Trophoblast cell (in vitro differentiated cells and primary cell): ENCODE measurements around the gene CUX1.
A peak's percentile ranks its signal among the peaks of the same experiment; 100 is the strongest.

Source experiments
- DNase-seq, 2 donors: peaks; one replicate each; pipeline ENCODE4 v3.0.0-alpha.2; 2016
- H2AFZ ChIP-seq: 2 replicates; pipeline ENCODE4 v1.6.1; 2013; ENCODE audit warnings: low read length, moderate library complexity, mild to moderate bottlenecking; ENCODE audit not compliant: insufficient read depth, poor library complexity
- H2AK5ac ChIP-seq: 2 replicates; pipeline ENCODE4 v1.6.1; 2013; ENCODE audit warnings: mild to moderate bottlenecking, low read length
- H2BK120ac ChIP-seq: 2 replicates; pipeline ENCODE4 v1.6.1; 2013; ENCODE audit warnings: low read length, mild to moderate bottlenecking, moderate library complexity; ENCODE audit not compliant: insufficient read depth, poor library complexity
- H2BK12ac ChIP-seq: 2 replicates; pipeline ENCODE4 v1.6.1; 2013; ENCODE audit warnings: mild to moderate bottlenecking, low read length, moderate library complexity
- H2BK5ac ChIP-seq: 2 replicates; pipeline ENCODE4 v1.6.1; 2013; ENCODE audit warnings: low read length, low read depth, moderate library complexity, mild to moderate bottlenecking; ENCODE audit not compliant: poor library complexity
- H3K14ac ChIP-seq: 2 replicates; pipeline ENCODE4 v1.6.1; 2013; ENCODE audit warnings: mild to moderate bottlenecking, low read length
- H3K18ac ChIP-seq: 2 replicates; pipeline ENCODE4 v1.6.1; 2013; ENCODE audit warnings: mild to moderate bottlenecking, low read length
- H3K23ac ChIP-seq: 2 replicates; pipeline ENCODE4 v1.6.1; 2013; ENCODE audit warnings: low read length
- H3K27ac ChIP-seq: 2 replicates; pipeline ENCODE4 v1.5.1; 2013; ENCODE audit warnings: low read depth, mild to moderate bottlenecking, inconsistent platforms, low read length, moderate library complexity
- H3K27me3 ChIP-seq: 2 replicates; pipeline ENCODE4 v1.6.1; 2013; ENCODE audit warnings: inconsistent platforms, mild to moderate bottlenecking, low read length, moderate library complexity; ENCODE audit not compliant: insufficient read depth
- H3K36me3 ChIP-seq, 2 experiments: 1 replicate in 1 of 2; 2 replicates in 1 of 2; pipeline ENCODE4 v1.6.1; 2013; ENCODE audit warnings: low read length in 2 of 2, mild to moderate bottlenecking in 2 of 2, moderate library complexity in 1 of 2; ENCODE audit not compliant: insufficient read depth in 2 of 2, control insufficient read depth in 1 of 2
- H3K4ac ChIP-seq: 2 replicates; pipeline ENCODE4 v1.6.1; 2013; ENCODE audit warnings: low read depth, mild to moderate bottlenecking, low read length, moderate library complexity
- H3K4me1 ChIP-seq, 2 experiments: 1 replicate in 1 of 2; 2 replicates in 1 of 2; pipeline ENCODE4 v1.6.1; 2013; ENCODE audit warnings: low read length in 2 of 2, mild to moderate bottlenecking in 2 of 2, moderate library complexity in 1 of 2; ENCODE audit not compliant: insufficient read depth in 2 of 2, control insufficient read depth in 1 of 2
- H3K4me2 ChIP-seq: 2 replicates; pipeline ENCODE4 v1.6.1; 2013; ENCODE audit warnings: inconsistent platforms, mild to moderate bottlenecking, low read length, moderate library complexity
- H3K4me3 ChIP-seq: 2 replicates; pipeline ENCODE4 v1.5.1; 2013; ENCODE audit warnings: mild to moderate bottlenecking, low read depth, low read length, inconsistent platforms
- H3K79me1 ChIP-seq: one replicate; pipeline ENCODE4 v1.6.1; 2013; ENCODE audit warnings: low read length
- H3K79me2 ChIP-seq: 2 replicates; pipeline ENCODE4 v1.6.1; 2013; ENCODE audit warnings: low read length, mild to moderate bottlenecking; ENCODE audit not compliant: control insufficient read depth, insufficient read depth, poor library complexity
- H3K9ac ChIP-seq: 2 replicates; pipeline ENCODE4 v1.6.1; 2013; ENCODE audit warnings: mild to moderate bottlenecking, low read length
- H3K9me3 ChIP-seq: 2 replicates; pipeline ENCODE4 v1.6.1; 2013; ENCODE audit warnings: low read depth, mild to moderate bottlenecking, control low read depth, inconsistent platforms, low read length; ENCODE audit not compliant: insufficient read depth
- H4K12ac ChIP-seq: 2 replicates; pipeline ENCODE4 v1.6.1; 2013; ENCODE audit warnings: low read depth, mild to moderate bottlenecking, low read length, moderate library complexity
- H4K8ac ChIP-seq: 2 replicates; pipeline ENCODE4 v1.6.1; 2013; ENCODE audit warnings: low read depth, mild to moderate bottlenecking, low read length, moderate library complexity
- H4K91ac ChIP-seq: one replicate; pipeline ENCODE4 v1.6.1; 2013; ENCODE audit warnings: low read depth, mild to moderate bottlenecking, low read length, moderate library complexity
- WGBS: extraction: QIAGEN DNeasy Blood & Tissue Kit; methylation state at CpG from one replicate; pipeline ENCODE4 v1.1.7; 2013; ENCODE audit warnings: missing lambda C conversion rate; ENCODE audit not compliant: insufficient read length, insufficient coverage; ENCODE audit errors: extremely low coverage; 5-methylcytosine and 5-hydroxymethylcytosine counted together

The CUX1 gene

GRCh38 chr7:102258749-102259107 lies 441.3 kb downstream of the CUX1 start:
- no peak overlapping the region for H3K4me2 ChIP-seq
- peaks cover 6% of the 10 kb centered on the region for H3K9me3 ChIP-seq
- WGBS, result no CpG with 5 or more reads among the region's 12 CpGs
- no peak overlapping the region for H3K18ac ChIP-seq
- H2AFZ ChIP-seq, result no peak overlapping the region
- H3K79me1 ChIP-seq, result no peaks in the 10 kb centered on the region
- no peaks in the 10 kb centered on the region for H3K27me3 ChIP-seq
- H3K36me3 ChIP-seq, result peaks cover under 1 to 4% of the 10 kb centered on the region in 2 experiments
- no peak overlapping the region for H3K23ac ChIP-seq
- H3K4me3 ChIP-seq, result no peak overlapping the region
- no peak overlapping the region for H3K4ac ChIP-seq
- H4K8ac ChIP-seq, result no peak overlapping the region
- no peaks in the 10 kb centered on the region for H3K79me2 ChIP-seq
- no peak overlapping the region for H4K91ac ChIP-seq
- no peak overlapping the region for H4K12ac ChIP-seq
- no peak overlapping the region for H2BK5ac ChIP-seq
- H3K9ac ChIP-seq, result no peak overlapping the region
- no peak overlapping the region for H2BK12ac ChIP-seq
- no peak overlapping the region for H3K14ac ChIP-seq
- H2AK5ac ChIP-seq, result no peak overlapping the region
- DNase-seq, result no peak
- no peak overlapping the region for H2BK120ac ChIP-seq
- H3K4me1 ChIP-seq, result peaks cover 2 to 6% of the 10 kb centered on the region in 2 experiments
- no peak overlapping the region for H3K27ac ChIP-seq

- Histone ChIP-seq H3K14ac (no peak overlapping the region), H3K23ac (no peak overlapping the region), H2AK5ac (no peak overlapping the region), H2BK120ac (no peak overlapping the region), H3K79me1 (no peaks in the 10 kb centered on the region), H3K9ac (no peak overlapping the region), H4K91ac (no peak overlapping the region), H2AFZ (no peak overlapping the region), H3K27ac (no peak overlapping the region), H3K4me2 (no peak overlapping the region), H3K4ac (no peak overlapping the region), H3K79me2 (no peaks in the 10 kb centered on the region), H2BK12ac (no peak overlapping the region), H3K36me3 (no peaks in the 10 kb centered on the region), H4K12ac (no peak overlapping the region), H3K4me3 (no peak overlapping the region), H3K9me3 (peaks cover 8% of the 10 kb centered on the region), H3K18ac (no peak overlapping the region), H3K27me3 (no peaks in the 10 kb centered on the region), H4K8ac (no peak overlapping the region), H2BK5ac (no peak overlapping the region), H3K4me1 (peaks cover 2 to 6% of the 10 kb centered on the region in 2 experiments)
- peak; percentile 49 to 50 for DNase-seq
- WGBS, result no CpG with 5 or more reads among the region's 9 CpGs
Observed at GRCh38 chr7:102260856-102261255, 443.4 kb downstream of the CUX1 start.

GRCh38 chr7:102261451-102261850 lies 444.0 kb downstream of the CUX1 start:
- Histone ChIP-seq H4K91ac (no peak overlapping the region), H3K27ac (no peak overlapping the region), H3K9me3 (peaks cover 8% of the 10 kb centered on the region), H3K4me2 (no peak overlapping the region), H3K23ac (no peak overlapping the region), H2AK5ac (no peak overlapping the region), H3K18ac (no peak overlapping the region), H2BK120ac (no peak overlapping the region), H3K9ac (no peak overlapping the region), H3K27me3 (no peaks in the 10 kb centered on the region), H2BK12ac (no peak overlapping the region), H3K4me3 (no peak overlapping the region), H3K79me2 (no peaks in the 10 kb centered on the region), H4K8ac (no peak overlapping the region), H2AFZ (no peak overlapping the region), H4K12ac (no peak overlapping the region), H3K36me3 (no peaks in the 10 kb centered on the region), H3K14ac (no peak overlapping the region), H3K79me1 (no peaks in the 10 kb centered on the region), H3K4me1 (peaks cover 2 to 6% of the 10 kb centered on the region in 2 experiments), H2BK5ac (no peak overlapping the region), H3K4ac (no peak overlapping the region)
- DNase-seq, result no peak
- WGBS, result no CpG with 5 or more reads among the region's 9 CpGs

- Histone ChIP-seq H3K79me2 (no peaks in the 10 kb centered on the region), H3K4me3 (no peak overlapping the region), H3K9ac (no peak overlapping the region), H3K4me1 (peaks cover 2 to 6% of the 10 kb centered on the region in 2 experiments), H3K9me3 (peaks cover 6% of the 10 kb centered on the region), H2BK120ac (no peak overlapping the region), H3K18ac (no peak overlapping the region), H4K91ac (no peak overlapping the region), H3K14ac (no peak overlapping the region), H2AK5ac (no peak overlapping the region), H3K23ac (no peak overlapping the region), H3K27me3 (no peaks in the 10 kb centered on the region), H4K8ac (no peak overlapping the region), H3K79me1 (no peaks in the 10 kb centered on the region), H3K4me2 (no peak overlapping the region), H2AFZ (no peak overlapping the region), H2BK5ac (no peak overlapping the region), H3K4ac (no peak overlapping the region), H4K12ac (no peak overlapping the region), H2BK12ac (no peak overlapping the region), H3K27ac (no peak overlapping the region), H3K36me3 (no peaks in the 10 kb centered on the region)
- no peak for DNase-seq
- WGBS, result no CpG with 5 or more reads among the region's 13 CpGs
Observed at GRCh38 chr7:102262546-102262945, 445.1 kb downstream of the CUX1 start.
